ENCODE results near the gene SERTAD2.
A peak's percentile ranks its signal among the peaks of the same experiment; 100 is the strongest.

SERTAD2 gene

GRCh38 chr2:64646007-64646880, 7.5 kb downstream of the SERTAD2 start:
- peak; percentile 73 for DNase-seq (ENCODE audit: low read depth)

GRCh38 chr2:64644458-64645382, 9.0 kb downstream of the SERTAD2 start:
- no peak for DNase-seq (ENCODE audit: low read depth)

GRCh38 chr2:64643838-64644457, 9.8 kb downstream of the SERTAD2 start:
- DNase-seq (ENCODE audit: low read depth): no peak

- no peak for DNase-seq (ENCODE audit: low read depth)
Observed at GRCh38 chr2:64641599-64641998, 12.1 kb downstream of the SERTAD2 start.

- DNase-seq (ENCODE audit: low read depth): no peak
Observed at GRCh38 chr2:64640153-64641044, 13.3 kb downstream of the SERTAD2 start.

- DNase-seq (ENCODE audit: low read depth): no peak
Observed at GRCh38 chr2:64639691-64640090, 14.0 kb downstream of the SERTAD2 start.

GRCh38 chr2:64638502-64639120, 15.1 kb downstream of the SERTAD2 start:
- DNase-seq (ENCODE audit: low read depth): no peak

- no peak for DNase-seq (ENCODE audit: low read depth)
Observed at GRCh38 chr2:64637931-64638330, 15.8 kb downstream of the SERTAD2 start.

GRCh38 chr2:64637000-64637635, 16.6 kb downstream of the SERTAD2 start:
- DNase-seq (ENCODE audit: low read depth): no peak

GRCh38 chr2:64635976-64636911, 17.5 kb downstream of the SERTAD2 start:
- no peak for DNase-seq (ENCODE audit: low read depth)

GRCh38 chr2:64634345-64635267, 19.1 kb downstream of the SERTAD2 start:
- DNase-seq (ENCODE audit: low read depth): no peak

GRCh38 chr2:64632835-64633819, 20.6 kb downstream of the SERTAD2 start:
- DNase-seq (ENCODE audit: low read depth): no peak

GRCh38 chr2:64631771-64632170, 21.9 kb downstream of the SERTAD2 start:
- DNase-seq (ENCODE audit: low read depth): no peak

- DNase-seq (ENCODE audit: low read depth): no peak
Observed at GRCh38 chr2:64630752-64631151, 23.0 kb downstream of the SERTAD2 start.

- no peak for DNase-seq (ENCODE audit: low read depth)
Observed at GRCh38 chr2:64629875-64630274, 23.8 kb downstream of the SERTAD2 start.

- no peak for DNase-seq (ENCODE audit: low read depth)
Observed at GRCh38 chr2:64629329-64629781, 24.4 kb downstream of the SERTAD2 start.
